ENCODE measurements around the gene AARS2.

The AARS2 gene

DNA sequence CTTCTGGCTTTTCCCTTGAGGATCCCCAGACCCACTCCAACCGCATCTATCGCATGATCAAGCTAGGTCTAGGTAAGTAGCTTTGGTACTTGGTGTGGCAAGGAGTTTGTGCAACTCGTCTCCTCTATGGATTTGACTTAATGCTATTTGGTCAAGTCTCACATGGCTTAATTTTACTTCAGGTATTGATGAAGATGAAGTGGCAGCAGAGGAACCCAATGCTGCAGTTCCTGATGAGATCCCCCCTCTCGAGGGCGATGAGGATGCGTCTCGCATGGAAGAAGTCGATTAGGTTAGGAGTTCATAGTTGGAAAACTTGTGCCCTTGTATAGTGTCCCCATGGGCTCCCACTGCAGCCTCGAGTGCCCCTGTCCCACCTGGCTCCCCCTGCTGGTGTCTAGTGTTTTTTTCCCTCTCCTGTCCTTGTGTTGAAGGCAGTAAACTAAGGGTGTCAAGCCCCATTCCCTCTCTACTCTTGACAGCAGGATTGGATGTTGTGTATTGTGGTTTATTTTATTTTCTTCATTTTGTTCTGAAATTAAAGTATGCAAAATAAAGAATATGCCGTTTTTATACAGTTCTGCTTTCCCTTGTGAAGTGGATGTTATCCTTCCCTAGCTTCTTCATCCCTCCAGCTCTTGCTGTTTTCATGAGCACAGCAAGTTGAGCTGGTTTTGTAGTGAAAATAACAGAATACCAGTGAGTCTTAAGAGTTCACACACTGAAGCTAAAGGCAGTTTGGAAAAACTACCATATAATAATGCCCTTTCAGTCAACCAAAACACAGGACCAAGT is 59.6 kb downstream of the AARS2 start:
- TF ChIP-seq CTCF (IDR thresholded peaks at IDR 0.05; ENCODE audit: low read depth, low read length, poor library complexity, severe bottlenecking): peak; percentile 69
- no peak for TF ChIP-seq EZH2phosphoT487 (IDR thresholded peaks at IDR 0.05; ENCODE audit: borderline replicate concordance, low read length)
- Histone ChIP-seq H3K9me2 (replicated peaks; ENCODE audit: control insufficient read depth, low read length) (no peaks in the 10 kb centered on the region), H3K4me2 (ENCODE audit: low read length) (0 out of 2 replicates have a peak overlapping the region, but pooled peaks have one; percentile 14), H3K4me1 (ENCODE audit: control insufficient read depth, low read length) (peaks cover 59% of the 10 kb centered on the region), H3K27ac (ENCODE audit: low read depth, low read length) (no peak overlapping the region), H3F3A (ENCODE audit: control insufficient read depth, insufficient read depth) (peaks cover 87% of the 10 kb centered on the region), H4K20me1 (ENCODE audit: control insufficient read depth, insufficient read depth, low read depth, low read length) (peaks cover 24% of the 10 kb centered on the region), H3K27me3 (ENCODE audit: control insufficient read depth, low read length) (no peaks in the 10 kb centered on the region), H3K36me3 (ENCODE audit: control insufficient read depth, low read length) (peaks cover 80% of the 10 kb centered on the region), H3K9me3 (ENCODE audit: control insufficient read depth, insufficient read depth, low read length) (no peaks in the 10 kb centered on the region), H3K79me2 (ENCODE audit: control insufficient read depth, low read length) (peaks cover 35% of the 10 kb centered on the region), H3K4me3 (ENCODE audit: low read length) (no peak overlapping the region)

DNA sequence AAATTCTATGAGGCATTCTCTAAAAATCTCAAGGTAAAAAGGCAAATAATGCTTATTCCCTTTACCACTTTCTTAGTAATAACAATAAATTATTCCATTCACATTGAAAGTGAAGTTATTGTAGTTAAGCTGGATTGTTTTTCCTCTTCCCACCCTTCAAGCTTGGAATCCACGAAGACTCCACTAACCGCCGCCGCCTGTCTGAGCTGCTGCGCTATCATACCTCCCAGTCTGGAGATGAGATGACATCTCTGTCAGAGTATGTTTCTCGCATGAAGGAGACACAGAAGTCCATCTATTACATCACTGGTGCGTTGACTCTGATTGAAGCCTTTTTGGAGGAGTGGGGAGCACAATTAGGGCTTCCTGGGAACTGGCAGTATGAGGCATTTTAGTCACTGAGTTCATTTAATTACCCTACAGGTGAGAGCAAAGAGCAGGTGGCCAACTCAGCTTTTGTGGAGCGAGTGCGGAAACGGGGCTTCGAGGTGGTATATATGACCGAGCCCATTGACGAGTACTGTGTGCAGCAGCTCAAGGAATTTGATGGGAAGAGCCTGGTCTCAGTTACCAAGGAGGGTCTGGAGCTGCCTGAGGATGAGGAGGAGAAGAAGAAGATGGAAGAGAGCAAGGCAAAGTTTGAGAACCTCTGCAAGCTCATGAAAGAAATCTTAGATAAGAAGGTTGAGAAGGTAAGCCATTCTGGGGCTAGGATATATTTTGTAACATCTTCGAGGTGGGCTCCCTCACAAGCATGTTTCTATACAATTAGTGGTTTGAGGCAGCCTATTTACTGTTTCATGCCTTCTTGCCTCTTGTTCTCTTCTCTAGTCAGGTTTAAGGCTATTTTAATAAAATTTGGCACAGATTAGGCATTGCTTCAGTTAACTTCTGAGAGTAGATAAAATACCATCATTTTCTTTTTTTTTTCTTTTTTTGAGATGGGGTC is 61.3 kb downstream of the AARS2 start:
- Histone ChIP-seq H3K36me3 (ENCODE audit: control insufficient read depth, low read length) (peaks cover 87% of the 10 kb centered on the region), H3K9me3 (ENCODE audit: control insufficient read depth, insufficient read depth, low read length) (no peaks in the 10 kb centered on the region), H3K4me2 (ENCODE audit: low read length) (no peak overlapping the region), H3K4me1 (ENCODE audit: control insufficient read depth, low read length) (peaks cover 53% of the 10 kb centered on the region), H3K4me3 (ENCODE audit: low read length) (no peak overlapping the region), H4K20me1 (ENCODE audit: control insufficient read depth, insufficient read depth, low read depth, low read length) (peaks cover 34% of the 10 kb centered on the region), H3F3A (ENCODE audit: control insufficient read depth, insufficient read depth) (peaks cover 95% of the 10 kb centered on the region), H3K79me2 (ENCODE audit: control insufficient read depth, low read length) (peaks cover 48% of the 10 kb centered on the region), H3K27ac (ENCODE audit: low read depth, low read length) (no peak overlapping the region), H3K9me2 (replicated peaks; ENCODE audit: control insufficient read depth, low read length) (no peaks in the 10 kb centered on the region), H3K27me3 (ENCODE audit: control insufficient read depth, low read length) (no peaks in the 10 kb centered on the region)
- no peak for TF ChIP-seq EZH2phosphoT487 (IDR thresholded peaks at IDR 0.05; ENCODE audit: borderline replicate concordance, low read length)
- no peak for TF ChIP-seq CTCF (IDR thresholded peaks at IDR 0.05; ENCODE audit: low read depth, low read length, poor library complexity, severe bottlenecking)

DNA sequence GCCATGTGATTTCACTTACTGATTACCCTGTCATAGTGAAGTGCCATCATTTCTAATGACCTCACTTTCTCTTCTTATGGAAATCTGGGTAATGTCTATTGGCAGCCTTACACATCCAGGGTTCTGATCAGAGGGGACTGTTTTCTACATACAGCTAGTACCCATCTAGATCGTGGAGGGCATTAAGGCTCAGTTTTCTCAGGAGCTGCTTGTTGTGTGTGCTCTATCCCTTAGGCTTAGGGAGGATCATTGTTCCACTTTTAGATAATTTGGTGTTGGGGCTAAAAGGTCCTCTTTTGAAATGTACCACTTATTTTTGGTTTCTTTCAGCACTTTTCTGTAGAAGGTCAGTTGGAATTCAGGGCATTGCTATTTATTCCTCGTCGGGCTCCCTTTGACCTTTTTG is 62.4 kb downstream of the AARS2 start:
- Histone ChIP-seq H3K9me3 (ENCODE audit: control insufficient read depth, insufficient read depth, low read length) (no peaks in the 10 kb centered on the region), H3K27me3 (ENCODE audit: control insufficient read depth, low read length) (no peaks in the 10 kb centered on the region), H3K4me2 (ENCODE audit: low read length) (no peak overlapping the region; the same call in 1 of the 2 replicates), H3K9me2 (replicated peaks; ENCODE audit: control insufficient read depth, low read length) (no peaks in the 10 kb centered on the region), H3F3A (ENCODE audit: control insufficient read depth, insufficient read depth) (peaks cover 86% of the 10 kb centered on the region), H3K4me3 (ENCODE audit: low read length) (no peak overlapping the region), H3K27ac (ENCODE audit: low read depth, low read length) (no peak overlapping the region), H3K79me2 (ENCODE audit: control insufficient read depth, low read length) (peaks cover 45% of the 10 kb centered on the region), H3K4me1 (ENCODE audit: control insufficient read depth, low read length) (peaks cover 45% of the 10 kb centered on the region), H3K36me3 (ENCODE audit: control insufficient read depth, low read length) (peaks cover 84% of the 10 kb centered on the region), H4K20me1 (ENCODE audit: control insufficient read depth, insufficient read depth, low read depth, low read length) (peaks cover 34% of the 10 kb centered on the region)
- TF ChIP-seq CTCF (IDR thresholded peaks at IDR 0.05; ENCODE audit: low read depth, low read length, poor library complexity, severe bottlenecking): no peak
